ENCODE measurements around the gene ZNF107.
"Not testable (repeated sequence)": the region's sequence is repeated elsewhere in the genome, so short reads cannot be mapped to it uniquely, and the experiment has no call there.

ZNF107 gene

GRCh38 chr7:64733550-64734240, 67.8 kb downstream of the ZNF107 start:
- no peak for DNase-seq (ENCODE audit: low read depth in 2 of 3, low spot score in 2 of 3)

GRCh38 chr7:64736575-64736974, 70.6 kb downstream of the ZNF107 start:
- DNase-seq (ENCODE audit: low read depth in 2 of 3, low spot score in 2 of 3) = no peak

- DNase-seq (ENCODE audit: low read depth in 2 of 3, low spot score in 2 of 3) = not testable (repeated sequence)
Observed at GRCh38 chr7:64738403-64738802, 72.5 kb downstream of the ZNF107 start.

GRCh38 chr7:64738953-64739352, 73.0 kb downstream of the ZNF107 start:
- not testable (repeated sequence) for DNase-seq (ENCODE audit: low read depth in 2 of 3, low spot score in 2 of 3)

GRCh38 chr7:64744680-64745079, 78.7 kb downstream of the ZNF107 start:
- no peak for DNase-seq (ENCODE audit: low read depth in 2 of 3, low spot score in 2 of 3)

- no peak for DNase-seq (ENCODE audit: low read depth in 2 of 3, low spot score in 2 of 3)
Observed at GRCh38 chr7:64747802-64748201, 81.9 kb downstream of the ZNF107 start.

- no peak for DNase-seq (ENCODE audit: low read depth in 2 of 3, low spot score in 2 of 3)
Observed at GRCh38 chr7:64753032-64753431, 87.1 kb downstream of the ZNF107 start.

- no peak for DNase-seq (ENCODE audit: low read depth in 2 of 3, low spot score in 2 of 3)
Observed at GRCh38 chr7:64755865-64756264, 89.9 kb downstream of the ZNF107 start.

GRCh38 chr7:64758151-64758550, 92.2 kb downstream of the ZNF107 start:
- DNase-seq (ENCODE audit: low read depth in 2 of 3, low spot score in 2 of 3) = no peak
